AG04449 (cell line): Measurements from ENCODE around the gene KANSL1.

Experiments used
- CTCF ChIA-PET: fragments of 350-600 bp; formaldehyde crosslinking; extraction: SDS; loops from one replicate; lab custom pipeline; 2021; ENCODE audit warnings: antibody characterized with exemption; lab: Yijun Ruan, JAX
- POLR2A ChIA-PET: fragments of 400-600, 350-600 bp; formaldehyde crosslinking; extraction: SDS; loops from one replicate; lab custom pipeline; 2020; ENCODE audit warnings: antibody characterized with exemption, inconsistent platforms; lab: Yijun Ruan, JAX
- DNase-seq: peaks from one replicate; pipeline ENCODE4 v3.0.0-alpha.2; 2010; ENCODE audit warnings: low read depth, low spot score
- H3K4me3 ChIP-seq: 2 replicates; pipeline ENCODE4 v1.5.1; 2011; ENCODE audit warnings: low read depth, mild to moderate bottlenecking, control low read depth, low read length
- TF ChIP-seq, protein P1 (sequence below): IDR thresholded peaks from one replicate; pipeline ENCODE4 v1.5.1; 2011; ENCODE audit warnings: mild to moderate bottlenecking, moderate library complexity, low read length, control low read depth, inconsistent platforms; ENCODE audit not compliant: insufficient read depth; ENCODE audit errors: missing control alignments

Gene KANSL1

DNA sequence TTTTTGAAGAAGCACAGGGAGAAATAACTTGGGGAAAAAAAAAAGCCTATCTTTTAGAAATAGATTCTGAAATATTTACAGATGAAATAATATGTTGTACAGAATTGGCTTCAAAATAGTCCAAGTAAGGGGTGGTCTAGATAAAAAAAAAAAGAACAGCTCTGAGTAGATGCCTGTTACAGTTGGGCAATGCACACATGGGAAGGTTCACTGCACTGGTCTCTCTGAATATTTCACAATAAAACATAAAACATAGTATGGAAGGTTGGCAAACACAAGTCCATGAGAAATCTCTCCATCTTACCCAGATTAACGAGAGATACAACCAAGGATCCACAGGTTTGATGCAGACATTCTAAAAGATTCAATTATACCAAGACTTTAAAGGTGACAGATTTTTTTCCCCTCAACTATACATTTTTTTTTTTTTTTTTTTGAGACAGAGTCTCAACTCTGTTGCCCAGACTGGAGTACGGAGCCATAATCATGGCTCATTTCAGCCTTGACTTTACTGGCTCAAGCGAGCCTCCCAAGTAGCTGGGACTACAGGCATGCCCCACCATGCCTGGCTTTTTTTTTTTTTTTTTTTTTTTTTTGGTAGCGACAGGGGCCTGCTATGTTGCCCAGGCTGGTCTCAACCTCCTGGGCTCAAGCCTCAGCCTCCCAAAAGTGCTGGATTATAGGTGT, 58.0 kb downstream of the KANSL1 start:
- H3K4me3 ChIP-seq, result no peak overlapping the region
- TF ChIP-seq, protein P1, sequence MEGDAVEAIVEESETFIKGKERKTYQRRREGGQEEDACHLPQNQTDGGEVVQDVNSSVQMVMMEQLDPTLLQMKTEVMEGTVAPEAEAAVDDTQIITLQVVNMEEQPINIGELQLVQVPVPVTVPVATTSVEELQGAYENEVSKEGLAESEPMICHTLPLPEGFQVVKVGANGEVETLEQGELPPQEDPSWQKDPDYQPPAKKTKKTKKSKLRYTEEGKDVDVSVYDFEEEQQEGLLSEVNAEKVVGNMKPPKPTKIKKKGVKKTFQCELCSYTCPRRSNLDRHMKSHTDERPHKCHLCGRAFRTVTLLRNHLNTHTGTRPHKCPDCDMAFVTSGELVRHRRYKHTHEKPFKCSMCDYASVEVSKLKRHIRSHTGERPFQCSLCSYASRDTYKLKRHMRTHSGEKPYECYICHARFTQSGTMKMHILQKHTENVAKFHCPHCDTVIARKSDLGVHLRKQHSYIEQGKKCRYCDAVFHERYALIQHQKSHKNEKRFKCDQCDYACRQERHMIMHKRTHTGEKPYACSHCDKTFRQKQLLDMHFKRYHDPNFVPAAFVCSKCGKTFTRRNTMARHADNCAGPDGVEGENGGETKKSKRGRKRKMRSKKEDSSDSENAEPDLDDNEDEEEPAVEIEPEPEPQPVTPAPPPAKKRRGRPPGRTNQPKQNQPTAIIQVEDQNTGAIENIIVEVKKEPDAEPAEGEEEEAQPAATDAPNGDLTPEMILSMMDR, result no peak
- no peak for DNase-seq
- CTCF ChIA-PET, result no interaction called here
- POLR2A ChIA-PET, result no interaction called here

DNA sequence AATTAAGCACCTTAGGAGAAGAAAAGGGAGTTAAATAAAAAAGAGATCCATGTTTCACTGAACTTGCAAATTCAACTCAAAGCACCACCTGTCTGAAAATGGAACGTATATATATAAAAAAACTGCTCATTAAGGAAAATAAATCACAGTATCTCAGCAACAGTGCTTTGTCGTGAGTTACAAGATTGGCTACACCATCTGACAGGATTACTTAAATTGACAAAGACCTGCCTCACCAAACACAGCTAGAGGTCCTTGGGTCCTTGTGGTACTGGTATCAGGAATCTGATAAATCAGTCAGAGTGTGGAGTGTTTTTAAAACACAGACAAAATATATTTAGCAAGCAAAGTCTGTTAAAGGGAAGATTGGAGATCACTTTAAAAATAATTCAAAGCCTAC, 63.9 kb downstream of the KANSL1 start:
- DNase-seq, result no peak
- ChIA-PET CTCF (interaction anchor here (1.0 kb wide), 1 partner anchor 85 kb away, joined by 4 read pairs; no protein-coding TSS in a partner anchor), POLR2A (no interaction called here)
- TF ChIP-seq, protein P1, result no peak
- no peak overlapping the region for H3K4me3 ChIP-seq

DNA sequence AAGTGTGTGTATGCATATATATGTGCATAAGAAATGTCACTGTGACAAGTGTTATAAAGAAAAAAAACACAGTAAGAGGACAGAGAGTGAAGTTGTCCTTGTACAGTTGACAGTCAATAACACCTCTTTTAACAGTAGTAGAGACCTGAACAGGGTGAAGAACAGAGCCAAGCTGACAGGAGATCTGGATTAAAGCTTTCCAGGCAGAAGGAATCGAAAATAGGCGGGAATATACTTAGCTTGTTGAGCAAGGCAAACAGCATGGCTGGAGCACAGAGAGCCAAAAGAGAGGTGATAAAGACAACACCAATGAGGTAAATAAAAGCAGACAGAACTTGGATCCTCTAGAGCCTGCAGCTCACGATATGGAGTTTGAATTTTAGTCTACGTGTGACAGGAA, 64.8 kb downstream of the KANSL1 start:
- TF ChIP-seq, protein P1, result no peak
- ChIA-PET POLR2A (no interaction called here), CTCF (no interaction called here)
- no peak for DNase-seq
- no peak overlapping the region for H3K4me3 ChIP-seq

DNA sequence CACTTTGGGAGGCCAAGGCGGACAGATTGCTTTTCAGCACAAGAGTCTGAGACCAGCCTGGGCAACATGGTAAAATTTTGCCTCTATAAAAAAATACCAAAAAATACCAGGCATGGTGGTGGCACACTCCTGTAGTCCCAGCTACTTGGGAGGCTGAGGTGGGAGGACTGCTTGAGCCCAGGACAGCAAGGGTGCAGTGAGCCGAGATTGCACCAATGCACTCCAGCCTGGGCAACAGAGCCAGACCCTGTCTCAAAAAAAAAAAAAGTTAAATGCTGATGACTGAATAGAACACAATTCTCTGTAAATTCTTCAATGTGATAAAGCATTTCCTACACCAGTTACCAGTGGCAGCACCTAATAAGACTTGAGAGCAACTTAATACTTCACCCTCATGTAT, 65.7 kb downstream of the KANSL1 start:
- no peak overlapping the region for H3K4me3 ChIP-seq
- no peak for DNase-seq
- CTCF ChIA-PET, result interaction anchor here (1.4 to 1.8 kb wide), 2 partner anchors 65 to 66 kb away, joined by 3 to 6 read pairs; partner anchors contain the start of gene KANSL1
- TF ChIP-seq, protein P1, result no peak
- POLR2A ChIA-PET, result no interaction called here

DNA sequence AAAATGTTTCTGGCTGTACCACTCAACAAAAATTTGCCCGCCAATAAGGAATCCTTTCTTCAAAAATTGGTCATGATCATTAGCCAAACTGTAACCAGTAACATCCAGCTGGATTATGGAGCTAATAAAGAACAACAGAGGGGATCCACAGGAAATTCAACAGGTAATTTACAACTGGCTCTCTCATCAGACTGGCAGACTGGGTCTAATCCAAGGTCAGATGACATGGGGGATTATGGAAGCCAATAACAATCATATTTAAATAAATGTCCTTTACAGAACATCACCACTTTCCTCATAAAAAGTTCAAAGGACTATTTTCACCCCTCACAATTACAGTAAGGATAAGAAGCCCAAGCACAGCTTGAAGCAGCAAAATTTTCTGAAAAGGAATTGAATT, 66.4 kb downstream of the KANSL1 start:
- TF ChIP-seq, protein P1, result no peak
- no peak overlapping the region for H3K4me3 ChIP-seq
- DNase-seq, result no peak
- POLR2A ChIA-PET, result no interaction called here
- CTCF ChIA-PET, result interaction anchor here (1.4 to 1.8 kb wide), 2 partner anchors 66 to 67 kb away, joined by 3 to 6 read pairs; partner anchors contain the start of gene KANSL1

DNA sequence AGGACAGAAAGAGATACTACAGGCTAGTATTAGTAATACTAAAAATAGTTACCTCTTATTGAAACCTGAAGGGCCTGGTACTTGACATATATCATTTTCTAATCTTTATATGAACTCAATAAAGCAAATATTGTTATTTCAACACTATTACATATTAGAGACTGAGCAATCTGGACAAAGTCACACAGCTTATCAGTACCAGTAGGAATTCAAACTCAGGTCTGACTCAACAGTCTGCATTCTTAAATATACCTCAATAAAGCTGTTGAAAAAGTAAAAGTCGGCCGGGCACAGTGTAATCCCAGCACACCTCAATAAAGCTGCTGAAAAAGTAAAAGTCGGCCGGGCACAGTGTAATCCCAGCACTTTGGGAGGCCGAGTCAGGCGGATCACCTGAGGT, 67.4 kb downstream of the KANSL1 start:
- no peak overlapping the region for H3K4me3 ChIP-seq
- DNase-seq, result no peak
- CTCF ChIA-PET, result interaction anchor here (1.8 kb wide), 1 partner anchor 67 kb away, joined by 6 read pairs; the partner anchor contains the start of gene KANSL1
- POLR2A ChIA-PET, result no interaction called here
- TF ChIP-seq, protein P1, result no peak
